Choroid plexus epithelial cell (primary cell): ENCODE measurements around the gene FERMT2.

Experiments
- DNase-seq: peaks from one replicate; pipeline ENCODE4 v3.0.0-alpha.2; 2010; ENCODE audit warnings: low read depth
- H3K4me3 ChIP-seq: 2 replicates; pipeline ENCODE4 v1.5.1; 2011; ENCODE audit warnings: low read depth, mild to moderate bottlenecking, control low read depth, low read length, moderate library complexity
- TF ChIP-seq, protein P1 (sequence below): conservative IDR thresholded peaks from 2 replicates; pipeline ENCODE4 v1.5.1; 2011; ENCODE audit warnings: low read depth, mild to moderate bottlenecking, control low read depth, inconsistent platforms, low read length, moderate library complexity

The FERMT2 gene

DNA sequence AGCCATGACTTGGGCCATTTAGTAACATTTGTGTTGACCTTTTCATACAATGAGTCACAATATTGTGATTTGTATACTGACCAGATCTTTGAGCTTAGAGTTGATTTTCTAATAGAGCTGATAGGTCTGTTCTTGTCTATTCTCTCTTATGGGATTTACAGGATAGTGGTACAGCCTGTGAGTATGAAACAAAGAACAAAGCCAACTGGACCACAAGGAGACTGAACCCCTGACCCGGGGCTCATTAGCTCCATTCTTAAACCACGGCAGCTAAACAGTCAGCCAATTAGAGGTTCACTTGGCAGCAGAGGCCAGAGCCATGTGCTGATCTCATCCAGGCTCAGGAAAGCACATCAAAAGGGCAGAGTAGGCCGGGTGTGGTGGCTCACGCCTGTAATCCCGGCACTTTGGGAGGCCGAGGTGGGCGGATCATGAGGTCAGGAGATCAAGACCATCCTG is 100.4 kb downstream of the FERMT2 start:
- no peak for DNase-seq
- TF ChIP-seq, protein P1, sequence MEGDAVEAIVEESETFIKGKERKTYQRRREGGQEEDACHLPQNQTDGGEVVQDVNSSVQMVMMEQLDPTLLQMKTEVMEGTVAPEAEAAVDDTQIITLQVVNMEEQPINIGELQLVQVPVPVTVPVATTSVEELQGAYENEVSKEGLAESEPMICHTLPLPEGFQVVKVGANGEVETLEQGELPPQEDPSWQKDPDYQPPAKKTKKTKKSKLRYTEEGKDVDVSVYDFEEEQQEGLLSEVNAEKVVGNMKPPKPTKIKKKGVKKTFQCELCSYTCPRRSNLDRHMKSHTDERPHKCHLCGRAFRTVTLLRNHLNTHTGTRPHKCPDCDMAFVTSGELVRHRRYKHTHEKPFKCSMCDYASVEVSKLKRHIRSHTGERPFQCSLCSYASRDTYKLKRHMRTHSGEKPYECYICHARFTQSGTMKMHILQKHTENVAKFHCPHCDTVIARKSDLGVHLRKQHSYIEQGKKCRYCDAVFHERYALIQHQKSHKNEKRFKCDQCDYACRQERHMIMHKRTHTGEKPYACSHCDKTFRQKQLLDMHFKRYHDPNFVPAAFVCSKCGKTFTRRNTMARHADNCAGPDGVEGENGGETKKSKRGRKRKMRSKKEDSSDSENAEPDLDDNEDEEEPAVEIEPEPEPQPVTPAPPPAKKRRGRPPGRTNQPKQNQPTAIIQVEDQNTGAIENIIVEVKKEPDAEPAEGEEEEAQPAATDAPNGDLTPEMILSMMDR = no peak
- H3K4me3 ChIP-seq = no peak overlapping the region

DNA sequence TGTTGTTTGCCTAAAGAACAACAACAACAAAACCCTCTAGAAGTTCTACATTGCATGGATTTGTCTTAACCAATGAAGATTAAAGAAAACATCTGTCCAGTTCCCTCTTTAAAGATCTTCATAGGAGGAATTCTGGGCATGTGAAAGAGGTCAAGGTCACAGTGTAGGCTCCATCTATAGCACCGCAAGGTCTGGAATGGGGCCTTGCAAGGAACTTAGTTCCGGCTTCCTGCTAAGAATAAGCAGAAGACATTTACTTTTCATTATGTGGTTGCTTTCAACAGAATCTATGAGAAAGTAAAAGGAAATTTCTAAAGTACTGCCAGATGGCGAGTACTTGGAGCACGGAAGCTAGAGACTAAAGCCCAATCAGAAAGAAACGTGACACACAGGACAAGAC is 102.2 kb downstream of the FERMT2 start:
- TF ChIP-seq, protein P1 = no peak
- H3K4me3 ChIP-seq = no peak overlapping the region
- DNase-seq = peak; percentile 74

DNA sequence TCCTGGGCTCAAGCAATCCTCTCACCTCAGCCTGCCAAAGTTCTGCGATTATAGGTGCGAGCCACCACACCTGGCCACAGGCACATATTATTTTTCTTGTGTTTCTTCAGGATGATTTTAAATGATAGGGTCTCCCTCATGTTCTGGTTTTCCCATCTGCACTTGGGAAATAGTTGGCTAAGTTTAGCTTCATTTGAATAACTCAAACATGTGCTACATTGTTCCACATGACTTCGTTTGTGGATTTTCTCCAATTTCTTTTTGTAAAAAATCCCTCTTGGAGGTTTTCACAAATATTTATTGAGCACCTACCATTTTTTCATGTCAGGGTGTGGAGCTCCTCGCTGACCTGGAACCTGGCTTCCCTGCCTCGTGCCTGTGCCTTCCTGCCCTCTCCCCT is 104.3 kb downstream of the FERMT2 start:
- DNase-seq = no peak
- TF ChIP-seq, protein P1 = no peak
- H3K4me3 ChIP-seq = no peak overlapping the region

DNA sequence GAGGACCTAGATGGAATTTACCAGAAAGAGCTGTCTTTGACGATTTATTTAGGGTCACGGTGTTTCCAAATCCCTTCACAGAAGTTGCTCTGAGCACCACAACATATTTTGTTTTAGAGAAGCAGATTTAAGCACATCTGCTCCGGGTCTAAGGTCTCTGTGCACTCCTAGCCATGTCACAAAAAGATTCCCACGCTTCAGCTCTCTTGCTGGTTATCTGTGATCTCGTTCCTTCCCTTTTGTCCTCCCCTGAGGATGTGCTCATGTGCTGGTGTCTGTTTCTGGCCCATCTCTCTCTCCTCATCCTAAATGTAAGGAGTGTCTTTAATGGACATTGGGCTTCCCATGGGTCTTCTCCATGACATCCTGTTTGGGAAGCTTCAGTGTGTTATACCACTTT is 105.8 kb downstream of the FERMT2 start:
- DNase-seq = no peak
- TF ChIP-seq, protein P1 = no peak
- no peak overlapping the region for H3K4me3 ChIP-seq

DNA sequence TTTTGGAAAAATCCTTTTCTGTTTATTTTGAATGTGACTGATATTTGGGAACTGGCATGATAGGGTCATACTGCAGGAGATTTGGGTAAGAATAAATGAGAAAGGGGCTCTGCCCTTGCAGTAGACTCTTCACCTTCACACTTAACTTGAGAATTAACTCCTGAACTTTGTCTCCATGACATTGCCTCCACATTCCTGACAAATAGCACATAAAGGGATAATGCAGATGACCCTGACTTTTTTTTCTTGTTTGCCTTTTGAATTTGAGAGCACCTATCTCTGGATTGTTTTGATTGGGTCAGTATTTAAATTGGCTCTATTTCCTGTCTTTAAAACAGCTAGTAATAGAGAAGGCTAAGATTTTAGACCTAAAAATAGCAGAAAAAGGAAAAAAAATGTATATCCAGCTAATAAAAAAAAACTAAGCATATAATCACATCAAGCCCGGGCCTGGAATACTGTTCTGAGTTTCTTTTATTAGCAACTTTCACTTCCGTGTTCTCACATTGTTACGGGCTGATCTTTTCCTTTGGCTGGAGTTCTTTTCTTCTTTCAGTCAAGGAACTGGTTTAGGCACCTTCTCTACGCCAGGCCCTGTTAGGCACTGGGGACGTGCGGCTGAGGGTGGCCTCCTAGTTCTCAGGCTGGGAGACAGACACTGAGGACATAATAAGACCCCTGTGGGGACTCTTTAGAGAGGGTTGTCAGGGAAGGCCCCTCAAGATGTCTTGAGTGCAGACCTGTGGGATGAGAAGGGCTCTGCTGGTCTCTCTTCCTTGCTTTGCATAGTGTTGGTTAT is 106.4 kb downstream of the FERMT2 start:
- peak; percentile 40 for DNase-seq
- no peak overlapping the region for H3K4me3 ChIP-seq
- TF ChIP-seq, protein P1 = no peak

DNA sequence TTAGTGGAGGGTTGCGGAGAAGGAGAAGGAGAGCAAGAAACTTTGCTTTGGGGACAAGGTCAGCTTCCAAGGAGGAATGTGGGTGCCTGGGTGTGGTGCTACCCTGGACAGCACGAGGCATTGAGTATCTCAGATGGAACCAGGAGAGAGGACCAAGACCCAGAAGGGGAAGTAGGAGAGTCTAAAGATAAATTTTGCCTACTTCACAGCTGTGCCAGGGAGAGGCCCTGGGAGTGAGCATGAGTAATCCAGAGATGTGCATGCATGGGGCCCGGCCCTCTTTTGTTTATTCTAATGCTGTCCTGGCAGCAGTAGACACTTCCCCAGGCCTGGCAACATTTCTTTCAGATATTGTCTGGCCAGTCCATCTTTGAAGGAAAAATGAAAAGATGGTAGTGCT is 110.0 kb downstream of the FERMT2 start:
- TF ChIP-seq, protein P1 = no peak
- H3K4me3 ChIP-seq = no peak overlapping the region
- DNase-seq = peak; percentile 52

DNA sequence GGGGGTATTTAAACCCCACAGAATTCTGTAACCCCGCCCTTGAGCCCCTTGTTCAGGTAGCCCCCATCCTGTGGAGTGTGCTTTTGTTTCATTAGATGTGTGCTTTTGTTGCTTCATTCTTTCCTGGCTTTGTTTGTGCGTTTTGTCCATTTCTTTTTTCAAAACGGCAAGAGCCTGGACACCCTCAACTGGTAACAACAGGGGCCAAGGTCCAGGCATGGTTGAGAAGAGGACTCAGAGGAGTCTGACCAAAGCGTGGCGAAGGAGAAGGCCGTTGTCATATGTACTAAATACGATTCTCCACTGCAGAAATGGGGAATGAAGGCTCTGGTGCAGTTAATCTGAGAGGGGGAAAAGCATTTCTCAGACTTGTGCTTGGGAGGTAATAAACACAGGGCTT is 113.4 kb downstream of the FERMT2 start:
- H3K4me3 ChIP-seq = no peak overlapping the region
- TF ChIP-seq, protein P1 = no peak
- no peak for DNase-seq
